Stimulated activated CD8-positive, alpha-beta memory T cell treated with anti-CD3 and anti-CD28 coated beads, Interleukin-15, amount 100 ng/mL, for 1 hour (primary cell): ENCODE data around the gene SLC34A3.
"Not testable (repeated sequence)": the region's sequence is repeated elsewhere in the genome, so short reads cannot be mapped to it uniquely, and the experiment has no call there.

Source experiments
- DNase-seq: peaks from one replicate; pipeline ENCODE4 v3.0.0-alpha.2; 2020; ENCODE audit warnings: low read depth

SLC34A3 gene

GRCh38 chr9:137241490-137242268 is 11.0 kb downstream of the SLC34A3 start:
- DNase-seq, result peak; percentile 40

GRCh38 chr9:137242269-137243203 is 11.8 kb downstream of the SLC34A3 start:
- no peak for DNase-seq

DNA sequence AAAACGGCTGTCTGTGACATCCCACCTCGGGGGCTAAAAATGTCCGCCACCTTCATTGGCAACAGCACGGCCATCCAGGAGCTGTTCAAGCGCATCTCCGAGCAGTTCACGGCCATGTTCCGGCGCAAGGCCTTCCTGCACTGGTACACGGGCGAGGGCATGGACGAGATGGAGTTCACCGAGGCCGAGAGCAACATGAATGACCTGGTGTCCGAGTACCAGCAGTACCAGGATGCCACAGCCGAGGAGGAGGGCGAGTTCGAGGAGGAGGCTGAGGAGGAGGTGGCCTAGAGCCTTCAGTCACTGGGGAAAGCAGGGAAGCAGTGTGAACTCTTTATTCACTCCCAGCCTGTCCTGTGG is 12.5 kb downstream of the SLC34A3 start:
- not testable (repeated sequence) for DNase-seq

- no peak for DNase-seq
Measured at GRCh38 chr9:137243626-137244485, 13.2 kb downstream of the SLC34A3 start.

DNA sequence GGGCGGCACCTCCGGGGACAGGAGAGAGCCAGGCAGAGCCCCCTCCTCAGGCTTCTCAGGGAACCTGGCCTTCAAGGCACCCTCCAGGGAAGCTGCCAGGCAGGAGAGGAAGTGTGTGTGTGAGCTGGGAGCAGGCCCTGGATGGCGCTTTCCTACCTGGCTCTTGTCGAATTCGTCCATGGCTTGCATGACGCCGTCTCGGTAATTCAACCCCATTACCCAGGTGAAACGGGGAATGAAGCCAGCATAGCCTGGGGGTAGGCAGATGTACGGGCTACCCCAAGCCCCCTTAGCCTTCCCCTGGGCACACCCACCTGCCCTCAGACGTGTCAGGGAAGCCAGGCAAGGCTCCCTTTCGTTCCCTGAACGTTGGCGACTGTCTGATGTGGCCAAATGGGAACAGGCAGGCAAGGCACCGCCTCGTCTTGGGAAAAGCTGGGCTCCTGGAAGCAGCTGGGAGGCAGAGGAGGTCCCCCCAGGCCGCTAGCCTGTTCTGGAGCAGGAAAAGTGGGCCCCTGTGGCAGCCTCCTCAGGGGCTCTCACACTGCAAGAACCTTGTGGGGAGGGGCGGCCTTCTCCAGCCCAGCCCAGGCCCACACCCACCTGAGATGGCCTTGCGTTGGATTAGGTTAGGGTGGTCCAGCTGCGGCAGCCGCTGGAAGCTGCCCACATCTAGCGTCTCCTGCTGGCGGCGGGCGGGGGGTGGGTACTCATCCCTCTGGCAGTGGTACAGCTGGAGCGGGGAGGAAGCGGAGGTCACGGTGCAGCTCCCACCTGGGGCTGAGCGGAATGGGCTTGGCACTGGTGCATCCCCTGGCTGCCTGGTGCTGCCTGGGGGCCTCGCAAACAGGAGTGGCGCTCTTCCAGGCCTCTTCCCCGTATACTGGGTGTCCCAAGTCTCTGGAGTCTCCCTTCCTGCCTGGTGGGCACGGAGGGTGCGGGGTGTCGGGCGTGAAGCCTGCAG is 14.1 kb downstream of the SLC34A3 start:
- no peak for DNase-seq

- DNase-seq, result no peak
Measured at GRCh38 chr9:137245450-137246421, 15.0 kb downstream of the SLC34A3 start.

- DNase-seq, result no peak
Measured at GRCh38 chr9:137247135-137247915, 16.6 kb downstream of the SLC34A3 start.

GRCh38 chr9:137247916-137248175 is 17.1 kb downstream of the SLC34A3 start:
- no peak for DNase-seq

GRCh38 chr9:137250329-137251193 is 19.9 kb downstream of the SLC34A3 start:
- no peak for DNase-seq

GRCh38 chr9:137251194-137251461 is 20.4 kb downstream of the SLC34A3 start, which contains the start of gene STPG3:
TSS of gene STPG3 (plus strand) at chr9:137251286. CDS start at chr9:137251287, 1 bp downstream.
- no peak for DNase-seq

GRCh38 chr9:137251490-137252268 is 21.0 kb downstream of the SLC34A3 start:
- DNase-seq, result no peak

DNA sequence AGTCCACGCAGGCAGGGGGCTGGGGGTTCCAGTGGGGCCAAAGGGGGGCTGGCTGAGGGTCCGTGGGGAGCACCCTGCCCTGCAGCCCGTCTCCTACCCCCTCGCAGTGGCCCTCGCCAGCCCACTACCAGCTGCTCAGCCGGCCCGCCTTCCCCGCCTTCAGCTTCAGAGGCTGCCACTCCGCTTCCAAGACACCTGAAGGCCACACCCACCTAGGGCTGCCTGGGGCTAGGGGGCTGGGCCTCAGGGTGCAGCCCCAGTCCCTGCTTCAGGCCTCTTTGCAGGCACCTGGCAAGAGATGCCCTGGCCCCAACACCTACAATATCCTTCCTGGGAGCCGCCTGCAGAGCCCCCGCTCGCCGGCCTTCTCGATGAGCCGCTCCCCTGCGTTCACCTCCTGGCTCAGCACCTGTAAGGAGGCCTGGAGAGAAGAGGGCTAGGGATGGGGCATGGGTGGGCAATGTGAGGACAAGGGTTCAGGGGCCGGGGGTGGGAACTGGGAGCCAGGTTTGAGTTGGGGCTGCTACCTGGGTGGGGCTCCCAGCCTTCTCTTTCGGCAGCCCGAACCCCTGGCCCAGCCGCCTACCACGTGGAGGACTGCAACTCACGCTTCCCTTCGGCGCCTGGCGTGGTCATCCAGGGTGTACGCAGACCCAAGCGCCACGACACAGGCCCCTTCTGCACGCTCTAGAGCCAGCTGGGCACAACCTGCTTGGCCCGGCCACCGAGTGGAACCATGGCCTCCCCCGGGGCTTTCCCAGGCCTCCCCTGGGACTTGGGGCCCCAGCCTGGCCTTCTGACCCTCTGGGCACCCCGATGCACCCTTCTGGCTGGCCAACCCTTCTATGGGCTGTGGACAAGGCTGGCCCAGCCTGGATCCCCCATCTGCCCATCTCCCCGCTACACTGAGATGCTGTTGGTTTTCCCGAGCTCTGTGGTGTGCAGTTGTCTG is 22.1 kb downstream of the SLC34A3 start:
- DNase-seq, result no peak

DNA sequence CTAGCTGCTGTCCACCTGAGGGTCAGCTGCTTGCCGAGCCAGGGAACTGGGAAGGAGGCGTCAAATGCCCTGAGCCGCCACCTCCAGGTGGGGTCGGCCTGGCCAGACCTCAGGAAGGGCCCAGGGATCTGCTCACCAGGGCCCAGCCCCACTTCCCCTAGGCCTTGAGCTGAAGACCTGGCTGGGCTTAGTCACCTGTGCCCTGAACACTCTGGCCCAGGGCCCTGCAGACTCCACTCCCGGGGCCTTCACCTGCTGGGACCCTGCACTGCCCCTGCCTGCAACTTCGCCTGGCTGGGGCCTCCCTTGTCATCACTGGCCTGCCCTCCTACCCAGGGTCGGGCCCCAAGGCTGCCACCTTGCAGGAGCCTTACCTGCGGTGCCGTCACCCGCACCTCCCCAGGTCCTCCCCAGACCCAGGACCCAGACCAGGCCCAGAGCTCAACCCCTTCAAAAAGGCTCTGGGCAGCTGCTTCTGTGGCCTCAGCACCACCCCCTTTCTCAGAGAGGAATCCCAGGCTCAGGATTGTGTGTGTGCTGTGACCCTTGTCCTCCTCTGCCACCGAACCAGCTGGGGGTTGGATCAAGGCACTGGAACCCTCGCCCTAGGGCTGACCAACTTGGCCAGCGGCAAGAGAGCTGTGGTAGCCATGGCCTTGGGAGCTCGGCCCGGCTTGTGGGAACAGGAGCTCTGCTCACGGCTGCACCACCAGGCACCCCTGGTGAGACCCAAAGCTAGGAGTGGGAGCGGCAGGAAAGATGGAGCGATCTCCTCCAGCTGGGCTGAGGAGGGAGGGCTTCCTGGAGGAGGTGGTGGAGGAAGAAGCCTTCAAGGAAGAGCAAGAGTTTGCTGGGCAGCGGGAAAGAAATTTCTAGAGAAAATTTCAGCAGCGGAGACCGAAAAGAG is 23.3 kb downstream of the SLC34A3 start:
- DNase-seq, result no peak

DNA sequence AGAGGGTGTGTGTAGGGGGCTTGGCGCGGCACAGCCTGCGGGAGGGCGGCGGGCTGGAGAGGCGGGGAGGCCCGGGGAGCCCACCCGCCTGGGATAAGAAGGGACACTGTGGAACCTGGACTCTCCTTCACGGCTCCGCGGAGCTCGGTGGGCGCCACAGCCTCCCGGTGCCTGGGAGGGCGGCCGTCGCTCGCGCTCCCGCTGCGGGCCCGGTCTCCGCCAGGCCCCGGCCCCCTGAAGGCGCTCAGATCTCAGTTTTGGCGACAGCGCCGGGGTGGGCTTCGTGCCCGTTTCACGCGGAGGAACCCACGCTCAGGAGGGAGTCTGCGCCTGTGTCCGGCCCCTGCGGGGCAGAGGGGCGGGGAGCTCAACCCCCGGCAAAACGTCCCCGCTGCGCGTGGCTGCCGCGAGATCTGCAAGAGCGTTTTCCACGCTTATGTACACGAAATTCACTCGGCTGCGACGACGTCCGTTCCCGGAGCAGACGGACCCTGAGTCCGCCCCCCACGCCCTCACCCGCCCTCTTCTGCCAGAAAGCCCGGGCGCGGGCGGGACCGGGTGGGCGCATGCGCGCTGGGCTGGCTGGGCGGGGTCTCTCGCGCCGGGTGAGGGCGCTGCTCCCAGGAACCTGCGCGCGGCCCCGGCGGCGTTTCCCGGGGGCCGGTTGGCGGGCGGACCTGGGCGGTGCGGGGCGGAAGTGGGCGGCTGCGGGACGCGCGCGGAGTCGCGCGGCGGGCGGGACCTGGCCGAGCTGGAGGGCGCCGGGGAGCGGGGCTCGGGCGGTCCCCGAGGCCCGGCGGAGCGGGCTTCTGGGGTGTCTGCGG is 24.1 kb downstream of the SLC34A3 start, which contains the start of gene NELFB:
TSS of gene NELFB (plus strand) at position 704 of the 824 bp plus-strand sequence.
- peak; percentile 92 for DNase-seq
